ENCODE results near the gene EFNA5. TPM values are rescaled to one million over a fixed set of nuclear protein-coding genes. Genes with fewer than 3 reads are reported as not detected.

Gene EFNA5
- total and polyA plus RNA-seq, 2 experiments from 2014 or later, result 7.5 to 10.1 TPM

DNA sequence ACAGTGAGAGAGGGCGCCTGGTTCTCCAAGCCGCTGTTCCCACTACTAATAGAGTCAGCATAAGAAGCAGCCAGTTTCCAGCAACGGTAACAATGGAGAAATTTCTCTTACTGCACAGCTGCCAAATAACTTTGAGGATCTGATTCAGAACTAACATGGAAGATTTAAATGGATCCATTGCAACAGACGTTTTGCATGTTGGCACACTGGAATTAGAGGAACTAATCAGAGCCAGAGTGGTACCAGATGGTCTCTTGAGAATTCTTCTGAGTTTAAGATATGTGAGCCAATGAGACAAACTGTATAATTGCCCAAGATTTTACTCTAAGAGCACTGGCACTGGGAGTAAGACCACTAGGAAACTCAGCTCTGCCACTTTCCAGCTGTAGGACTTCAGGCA lies 186.5 kb downstream of the EFNA5 start:
- DNase-seq (ENCODE audit: low spot score) (no peak), ATAC-seq (no peak)
- H3K9me3 Mint-ChIP-seq, result no peaks in the 10 kb centered on the region
- Histone ChIP-seq H3K27me3 (ENCODE audit: insufficient read depth) (no peaks in the 10 kb centered on the region), H3K9me2 (ENCODE audit: insufficient read depth) (no peaks in the 10 kb centered on the region), H3K4me1 (ENCODE audit: insufficient read depth) (peaks cover 32% of the 10 kb centered on the region), H3K79me2 (replicated peaks; ENCODE audit: insufficient read depth) (peaks cover 5% of the 10 kb centered on the region; the same call in 1 of the 2 replicates), H3K36me3 (ENCODE audit: insufficient read depth) (no peaks in the 10 kb centered on the region), H2AFZ (no peak overlapping the region), H3K27ac (ENCODE audit: low read depth) (no peak overlapping the region), H3F3A (replicated peaks; ENCODE audit: low read depth) (no peaks in the 10 kb centered on the region), H4K20me1 (replicated peaks; ENCODE audit: insufficient read depth) (no peaks in the 10 kb centered on the region), H3K4me2 (no peak overlapping the region), H3K4me3 (no peak overlapping the region)
- H3K36me3 Mint-ChIP-seq (ENCODE audit: low read depth), result no peaks in the 10 kb centered on the region
- H3K27me3 Mint-ChIP-seq (ENCODE audit: insufficient read depth, low read depth, poor library complexity), result no peaks in the 10 kb centered on the region
- H3K4me3 Mint-ChIP-seq, result no peak overlapping the region
- TF ChIP-seq EZH2 (IDR thresholded peaks at IDR 0.05; ENCODE audit: low read depth, unreplicated experiment), result no peak
- TF ChIP-seq ZNF114 (CRISPR knock-in tag; IDR thresholded peaks at IDR 0.05), result no peak
- no peak for TF ChIP-seq CREB1 (CRISPR knock-in tag; IDR thresholded peaks at IDR 0.05; ENCODE audit: low read depth)
- TF ChIP-seq, protein P1, sequence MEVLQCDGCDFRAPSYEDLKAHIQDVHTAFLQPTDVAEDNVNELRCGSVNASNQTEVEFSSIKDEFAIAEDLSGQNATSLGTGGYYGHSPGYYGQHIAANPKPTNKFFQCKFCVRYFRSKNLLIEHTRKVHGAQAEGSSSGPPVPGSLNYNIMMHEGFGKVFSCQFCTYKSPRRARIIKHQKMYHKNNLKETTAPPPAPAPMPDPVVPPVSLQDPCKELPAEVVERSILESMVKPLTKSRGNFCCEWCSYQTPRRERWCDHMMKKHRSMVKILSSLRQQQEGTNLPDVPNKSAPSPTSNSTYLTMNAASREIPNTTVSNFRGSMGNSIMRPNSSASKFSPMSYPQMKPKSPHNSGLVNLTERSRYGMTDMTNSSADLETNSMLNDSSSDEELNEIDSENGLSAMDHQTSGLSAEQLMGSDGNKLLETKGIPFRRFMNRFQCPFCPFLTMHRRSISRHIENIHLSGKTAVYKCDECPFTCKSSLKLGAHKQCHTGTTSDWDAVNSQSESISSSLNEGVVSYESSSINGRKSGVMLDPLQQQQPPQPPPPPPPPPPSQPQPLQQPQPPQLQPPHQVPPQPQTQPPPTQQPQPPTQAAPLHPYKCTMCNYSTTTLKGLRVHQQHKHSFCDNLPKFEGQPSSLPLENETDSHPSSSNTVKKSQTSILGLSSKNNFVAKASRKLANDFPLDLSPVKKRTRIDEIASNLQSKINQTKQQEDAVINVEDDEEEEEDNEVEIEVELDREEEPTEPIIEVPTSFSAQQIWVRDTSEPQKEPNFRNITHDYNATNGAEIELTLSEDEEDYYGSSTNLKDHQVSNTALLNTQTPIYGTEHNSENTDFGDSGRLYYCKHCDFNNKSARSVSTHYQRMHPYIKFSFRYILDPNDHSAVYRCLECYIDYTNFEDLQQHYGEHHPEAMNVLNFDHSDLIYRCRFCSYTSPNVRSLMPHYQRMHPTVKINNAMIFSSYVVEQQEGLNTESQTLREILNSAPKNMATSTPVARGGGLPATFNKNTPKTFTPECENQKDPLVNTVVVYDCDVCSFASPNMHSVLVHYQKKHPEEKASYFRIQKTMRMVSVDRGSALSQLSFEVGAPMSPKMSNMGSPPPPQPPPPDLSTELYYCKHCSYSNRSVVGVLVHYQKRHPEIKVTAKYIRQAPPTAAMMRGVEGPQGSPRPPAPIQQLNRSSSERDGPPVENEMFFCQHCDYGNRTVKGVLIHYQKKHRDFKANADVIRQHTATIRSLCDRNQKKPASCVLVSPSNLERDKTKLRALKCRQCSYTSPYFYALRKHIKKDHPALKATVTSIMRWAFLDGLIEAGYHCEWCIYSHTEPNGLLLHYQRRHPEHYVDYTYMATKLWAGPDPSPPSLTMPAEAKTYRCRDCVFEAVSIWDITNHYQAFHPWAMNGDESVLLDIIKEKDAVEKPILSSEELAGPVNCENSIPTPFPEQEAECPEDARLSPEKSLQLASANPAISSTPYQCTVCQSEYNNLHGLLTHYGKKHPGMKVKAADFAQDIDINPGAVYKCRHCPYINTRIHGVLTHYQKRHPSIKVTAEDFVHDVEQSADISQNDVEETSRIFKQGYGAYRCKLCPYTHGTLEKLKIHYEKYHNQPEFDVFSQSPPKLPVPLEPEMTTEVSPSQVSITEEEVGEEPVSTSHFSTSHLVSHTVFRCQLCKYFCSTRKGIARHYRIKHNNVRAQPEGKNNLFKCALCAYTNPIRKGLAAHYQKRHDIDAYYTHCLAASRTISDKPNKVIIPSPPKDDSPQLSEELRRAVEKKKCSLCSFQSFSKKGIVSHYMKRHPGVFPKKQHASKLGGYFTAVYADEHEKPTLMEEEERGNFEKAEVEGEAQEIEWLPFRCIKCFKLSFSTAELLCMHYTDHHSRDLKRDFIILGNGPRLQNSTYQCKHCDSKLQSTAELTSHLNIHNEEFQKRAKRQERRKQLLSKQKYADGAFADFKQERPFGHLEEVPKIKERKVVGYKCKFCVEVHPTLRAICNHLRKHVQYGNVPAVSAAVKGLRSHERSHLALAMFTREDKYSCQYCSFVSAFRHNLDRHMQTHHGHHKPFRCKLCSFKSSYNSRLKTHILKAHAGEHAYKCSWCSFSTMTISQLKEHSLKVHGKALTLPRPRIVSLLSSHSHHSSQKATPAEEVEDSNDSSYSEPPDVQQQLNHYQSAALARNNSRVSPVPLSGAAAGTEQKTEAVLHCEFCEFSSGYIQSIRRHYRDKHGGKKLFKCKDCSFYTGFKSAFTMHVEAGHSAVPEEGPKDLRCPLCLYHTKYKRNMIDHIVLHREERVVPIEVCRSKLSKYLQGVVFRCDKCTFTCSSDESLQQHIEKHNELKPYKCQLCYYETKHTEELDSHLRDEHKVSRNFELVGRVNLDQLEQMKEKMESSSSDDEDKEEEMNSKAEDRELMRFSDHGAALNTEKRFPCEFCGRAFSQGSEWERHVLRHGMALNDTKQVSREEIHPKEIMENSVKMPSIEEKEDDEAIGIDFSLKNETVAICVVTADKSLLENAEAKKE (CRISPR knock-in tag; IDR thresholded peaks at IDR 0.05), result no peak
- no peak for TF ChIP-seq NANOG (IDR thresholded peaks at IDR 0.05; ENCODE audit: borderline replicate concordance)
- no peak for TF ChIP-seq ZNF331 (CRISPR knock-in tag; IDR thresholded peaks at IDR 0.05; ENCODE audit: low read depth)
- TF ChIP-seq, protein P2, sequence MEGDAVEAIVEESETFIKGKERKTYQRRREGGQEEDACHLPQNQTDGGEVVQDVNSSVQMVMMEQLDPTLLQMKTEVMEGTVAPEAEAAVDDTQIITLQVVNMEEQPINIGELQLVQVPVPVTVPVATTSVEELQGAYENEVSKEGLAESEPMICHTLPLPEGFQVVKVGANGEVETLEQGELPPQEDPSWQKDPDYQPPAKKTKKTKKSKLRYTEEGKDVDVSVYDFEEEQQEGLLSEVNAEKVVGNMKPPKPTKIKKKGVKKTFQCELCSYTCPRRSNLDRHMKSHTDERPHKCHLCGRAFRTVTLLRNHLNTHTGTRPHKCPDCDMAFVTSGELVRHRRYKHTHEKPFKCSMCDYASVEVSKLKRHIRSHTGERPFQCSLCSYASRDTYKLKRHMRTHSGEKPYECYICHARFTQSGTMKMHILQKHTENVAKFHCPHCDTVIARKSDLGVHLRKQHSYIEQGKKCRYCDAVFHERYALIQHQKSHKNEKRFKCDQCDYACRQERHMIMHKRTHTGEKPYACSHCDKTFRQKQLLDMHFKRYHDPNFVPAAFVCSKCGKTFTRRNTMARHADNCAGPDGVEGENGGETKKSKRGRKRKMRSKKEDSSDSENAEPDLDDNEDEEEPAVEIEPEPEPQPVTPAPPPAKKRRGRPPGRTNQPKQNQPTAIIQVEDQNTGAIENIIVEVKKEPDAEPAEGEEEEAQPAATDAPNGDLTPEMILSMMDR (conservative IDR thresholded peaks at IDR 0.05; ENCODE audit: low read depth in 2 of 2), result no peak
- TF ChIP-seq, protein P3, sequence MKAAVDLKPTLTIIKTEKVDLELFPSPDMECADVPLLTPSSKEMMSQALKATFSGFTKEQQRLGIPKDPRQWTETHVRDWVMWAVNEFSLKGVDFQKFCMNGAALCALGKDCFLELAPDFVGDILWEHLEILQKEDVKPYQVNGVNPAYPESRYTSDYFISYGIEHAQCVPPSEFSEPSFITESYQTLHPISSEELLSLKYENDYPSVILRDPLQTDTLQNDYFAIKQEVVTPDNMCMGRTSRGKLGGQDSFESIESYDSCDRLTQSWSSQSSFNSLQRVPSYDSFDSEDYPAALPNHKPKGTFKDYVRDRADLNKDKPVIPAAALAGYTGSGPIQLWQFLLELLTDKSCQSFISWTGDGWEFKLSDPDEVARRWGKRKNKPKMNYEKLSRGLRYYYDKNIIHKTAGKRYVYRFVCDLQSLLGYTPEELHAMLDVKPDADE (IDR thresholded peaks at IDR 0.05), result no peak
- no peak for TF ChIP-seq POLR2AphosphoS5 (IDR thresholded peaks at IDR 0.05; ENCODE audit: low read depth)
- TF ChIP-seq JUNB (IDR thresholded peaks at IDR 0.05; ENCODE audit: unreplicated experiment), result no peak
- TF ChIP-seq, protein P4, sequence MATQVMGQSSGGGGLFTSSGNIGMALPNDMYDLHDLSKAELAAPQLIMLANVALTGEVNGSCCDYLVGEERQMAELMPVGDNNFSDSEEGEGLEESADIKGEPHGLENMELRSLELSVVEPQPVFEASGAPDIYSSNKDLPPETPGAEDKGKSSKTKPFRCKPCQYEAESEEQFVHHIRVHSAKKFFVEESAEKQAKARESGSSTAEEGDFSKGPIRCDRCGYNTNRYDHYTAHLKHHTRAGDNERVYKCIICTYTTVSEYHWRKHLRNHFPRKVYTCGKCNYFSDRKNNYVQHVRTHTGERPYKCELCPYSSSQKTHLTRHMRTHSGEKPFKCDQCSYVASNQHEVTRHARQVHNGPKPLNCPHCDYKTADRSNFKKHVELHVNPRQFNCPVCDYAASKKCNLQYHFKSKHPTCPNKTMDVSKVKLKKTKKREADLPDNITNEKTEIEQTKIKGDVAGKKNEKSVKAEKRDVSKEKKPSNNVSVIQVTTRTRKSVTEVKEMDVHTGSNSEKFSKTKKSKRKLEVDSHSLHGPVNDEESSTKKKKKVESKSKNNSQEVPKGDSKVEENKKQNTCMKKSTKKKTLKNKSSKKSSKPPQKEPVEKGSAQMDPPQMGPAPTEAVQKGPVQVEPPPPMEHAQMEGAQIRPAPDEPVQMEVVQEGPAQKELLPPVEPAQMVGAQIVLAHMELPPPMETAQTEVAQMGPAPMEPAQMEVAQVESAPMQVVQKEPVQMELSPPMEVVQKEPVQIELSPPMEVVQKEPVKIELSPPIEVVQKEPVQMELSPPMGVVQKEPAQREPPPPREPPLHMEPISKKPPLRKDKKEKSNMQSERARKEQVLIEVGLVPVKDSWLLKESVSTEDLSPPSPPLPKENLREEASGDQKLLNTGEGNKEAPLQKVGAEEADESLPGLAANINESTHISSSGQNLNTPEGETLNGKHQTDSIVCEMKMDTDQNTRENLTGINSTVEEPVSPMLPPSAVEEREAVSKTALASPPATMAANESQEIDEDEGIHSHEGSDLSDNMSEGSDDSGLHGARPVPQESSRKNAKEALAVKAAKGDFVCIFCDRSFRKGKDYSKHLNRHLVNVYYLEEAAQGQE (IDR thresholded peaks at IDR 0.05; ENCODE audit: unreplicated experiment), result no peak
- no peak for TF ChIP-seq STAT1 (IDR thresholded peaks at IDR 0.05; ENCODE audit: unreplicated experiment)
- TF ChIP-seq EZH2phosphoT487 (IDR thresholded peaks at IDR 0.05; ENCODE audit: unreplicated experiment), result no peak
- H3K27ac Mint-ChIP-seq, result no peak overlapping the region
- peaks cover 56% of the 10 kb centered on the region for H3K4me1 Mint-ChIP-seq
